SJSA1 (cell line): Measurements from ENCODE around the gene CLEC4G. TPM values are rescaled to one million over a fixed set of nuclear protein-coding genes. Genes with fewer than 3 reads are reported as not detected.

Source experiments
- DNase-seq, 2 experiments: peaks; one replicate each; pipeline ENCODE4 v3.0.0-alpha.2; 2015 to 2020; ENCODE audit warnings: low spot score in 2 of 2, low read depth in 1 of 2
- H3K27ac ChIP-seq: fragments of 250-450 bp; sonication (Bioruptor Pico); 2 replicates; pipeline ENCODE4 v1.5.1; 2020; ENCODE audit warnings: mild to moderate bottlenecking, moderate library complexity
- H3K27me3 ChIP-seq: fragments of 250-450 bp; sonication (Bioruptor Pico); replicated peaks from 2 replicates; pipeline ENCODE4 v1.5.1; 2020; ENCODE audit warnings: mild to moderate bottlenecking, moderate library complexity
- H3K36me3 ChIP-seq: fragments of 250-450 bp; sonication (Bioruptor Pico); 2 replicates; pipeline ENCODE4 v1.5.1; 2020; ENCODE audit warnings: mild to moderate bottlenecking
- H3K4me1 ChIP-seq: fragments of 250-450 bp; sonication (Bioruptor Pico); replicated peaks from 2 replicates; pipeline ENCODE4 v1.6.1; 2021; ENCODE audit warnings: mild to moderate bottlenecking
- H3K4me3 ChIP-seq: fragments of 250-450 bp; sonication (Bioruptor Pico); 2 replicates; pipeline ENCODE4 v1.5.1; 2020; ENCODE audit warnings: mild to moderate bottlenecking
- H3K9me3 ChIP-seq: fragments of 250-450 bp; sonication (Bioruptor Pico); replicated peaks from 2 replicates; pipeline ENCODE4 v1.5.1; 2020; ENCODE audit warnings: mild to moderate bottlenecking
- total RNA-seq: library from RNA; depleted of rRNA; stranded (reverse); fragments of >200 nt; shearing (Covaris generic); gene quantifications from 2 replicates; pipeline ENCODE4 v1.2.3, GENCODE V29; 2014; rRNA removed

CLEC4G gene
- total RNA-seq, 1 experiment from 2014 or later = not detected

DNA sequence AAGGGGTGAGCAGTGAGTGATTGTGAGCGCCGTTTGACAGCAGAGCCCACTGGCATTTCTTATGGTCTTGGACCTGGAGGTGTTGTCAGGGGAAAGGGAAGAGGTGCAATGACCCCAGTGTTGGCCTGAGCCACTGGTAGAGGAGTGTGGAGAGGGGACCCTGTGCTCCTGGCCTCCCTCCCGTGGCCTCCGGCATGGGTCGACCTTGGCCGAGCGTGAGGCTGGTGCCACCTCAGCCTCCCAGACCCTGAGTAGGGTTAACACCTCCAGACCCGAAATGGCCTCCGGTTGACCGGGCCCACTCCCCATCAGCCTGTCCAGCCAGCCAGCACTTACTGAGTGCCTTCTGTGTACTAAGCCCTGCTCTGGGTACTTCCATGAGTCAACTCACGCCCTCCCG lies 44.7 kb downstream of the CLEC4G start:
- H3K9me3 ChIP-seq = no peaks in the 10 kb centered on the region
- no peaks in the 10 kb centered on the region for H3K4me1 ChIP-seq
- H3K4me3 ChIP-seq = no peak overlapping the region
- no peak overlapping the region for H3K27ac ChIP-seq
- no peaks in the 10 kb centered on the region for H3K27me3 ChIP-seq
- H3K36me3 ChIP-seq = peaks cover 21% of the 10 kb centered on the region
- DNase-seq = no peak

DNA sequence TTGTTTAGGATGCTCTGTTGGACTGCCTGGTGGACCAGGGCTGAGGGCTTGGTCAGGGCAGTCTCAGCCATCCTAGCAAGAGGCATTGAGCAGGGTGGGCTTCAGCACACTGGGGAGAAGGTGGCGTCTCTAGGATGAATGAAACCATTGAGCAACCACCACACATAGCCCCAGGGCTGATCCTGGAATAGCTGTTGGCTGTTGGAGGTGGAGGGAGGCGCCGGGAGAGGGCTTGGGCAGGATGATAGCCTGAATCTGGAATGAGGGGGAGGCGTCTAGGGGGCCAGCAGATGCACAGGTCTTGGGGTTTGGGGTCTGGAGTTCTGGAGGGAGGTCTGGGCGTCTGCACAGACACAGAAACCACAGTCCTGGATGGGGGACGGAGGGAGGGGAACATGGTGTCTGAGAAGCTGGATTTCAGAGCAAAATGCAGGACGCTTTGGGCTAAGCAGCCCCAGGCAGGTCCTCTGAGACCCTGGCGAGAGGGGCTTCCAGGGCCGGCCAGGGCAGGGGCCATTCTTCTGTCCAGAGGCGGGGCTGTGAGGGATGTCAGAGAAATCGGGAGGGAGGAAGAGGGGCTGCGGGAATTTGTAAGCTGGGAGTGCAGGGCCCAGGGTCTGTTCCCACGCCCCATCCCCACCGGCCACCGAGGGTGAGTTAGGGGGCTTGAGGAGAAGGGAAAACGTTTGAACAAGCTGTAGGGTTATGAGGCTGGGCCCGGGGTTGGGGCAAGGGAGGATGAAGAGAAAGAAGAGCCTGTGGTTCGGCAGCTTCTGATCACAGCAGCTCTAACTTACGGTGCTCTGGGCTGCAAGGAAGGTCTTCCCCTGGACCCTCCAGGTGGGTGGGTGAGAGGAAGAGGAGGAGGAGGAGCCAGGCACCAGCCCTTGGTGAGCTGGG lies 46.1 kb downstream of the CLEC4G start:
- Histone ChIP-seq H3K4me3 (no peak overlapping the region), H3K27ac (no peak overlapping the region), H3K36me3 (peaks cover 27% of the 10 kb centered on the region), H3K27me3 (no peaks in the 10 kb centered on the region), H3K4me1 (peaks cover 5% of the 10 kb centered on the region; the same call in 1 of the 2 replicates), H3K9me3 (no peaks in the 10 kb centered on the region)
- no peak for DNase-seq

GRCh38 chr19:7682175-7682855 lies 49.6 kb downstream of the CLEC4G start:
- Histone ChIP-seq H3K4me3 (no peak overlapping the region), H3K27ac (no peak overlapping the region), H3K9me3 (no peaks in the 10 kb centered on the region), H3K27me3 (peaks cover 7% of the 10 kb centered on the region; the same call in 1 of the 2 replicates), H3K4me1 (peaks cover 9% of the 10 kb centered on the region), H3K36me3 (peaks cover 29% of the 10 kb centered on the region)
- no peak for DNase-seq

DNA sequence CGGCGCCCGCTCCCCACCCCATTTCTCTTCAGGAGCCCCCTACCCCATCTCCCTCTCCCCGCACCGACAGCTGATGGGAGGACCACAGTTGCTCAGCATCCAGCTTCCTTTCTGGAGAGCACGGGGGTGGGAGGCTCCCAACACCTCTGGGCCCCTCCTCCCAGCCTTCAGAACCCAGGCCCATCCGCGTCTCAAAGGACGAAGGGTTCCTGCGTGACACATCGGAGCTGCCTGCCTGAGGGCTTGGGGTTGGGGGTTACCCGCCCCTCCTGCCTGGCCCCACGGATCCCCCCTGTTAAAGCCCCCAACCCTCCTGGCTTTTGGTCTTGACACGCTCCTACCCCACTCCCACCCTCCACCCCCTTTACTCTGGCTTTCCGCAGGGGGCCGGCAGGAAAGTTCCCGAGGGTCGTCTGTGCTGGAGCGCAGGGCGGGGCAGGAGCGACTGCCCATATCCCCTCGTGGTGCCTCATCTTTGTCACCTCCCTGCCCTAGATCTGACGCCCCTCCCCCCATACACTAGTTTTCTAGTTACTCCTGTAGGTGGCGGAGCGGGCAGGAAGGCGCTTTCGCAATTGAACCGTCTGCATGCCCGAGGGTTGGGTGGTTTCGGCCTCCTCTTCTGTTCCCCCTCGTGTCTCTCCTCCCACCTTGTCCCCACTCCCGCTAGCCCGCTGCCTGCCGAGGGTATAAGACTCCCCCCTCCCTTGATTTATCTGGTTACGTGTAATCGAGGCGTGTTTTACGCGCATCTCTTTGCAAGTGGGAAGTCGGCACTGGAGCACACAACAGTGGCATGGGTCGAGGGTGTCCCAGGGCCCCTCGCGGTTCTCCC lies 50.4 kb downstream of the CLEC4G start:
- Histone ChIP-seq H3K27ac (no peak overlapping the region), H3K9me3 (no peaks in the 10 kb centered on the region), H3K36me3 (peaks cover 29% of the 10 kb centered on the region)

GRCh38 chr19:7680606-7681339 lies 51.1 kb downstream of the CLEC4G start, which contains the start of gene TRAPPC5:
Gene TRAPPC5, plus strand, starts transcription at chr19:7680833. Its CDS starts 1,421 bp downstream, at chr19:7682254.
- Histone ChIP-seq H3K27me3 (peaks cover 15% of the 10 kb centered on the region; the same call in 1 of the 2 replicates), H3K4me3 (peak within 1 kb of the TSS; percentile 95), H3K36me3 (peaks cover 29% of the 10 kb centered on the region), H3K4me1 (peaks cover 9% of the 10 kb centered on the region), H3K27ac (peak within 1 kb of the TSS; percentile 58), H3K9me3 (no peaks in the 10 kb centered on the region)
- DNase-seq = peak; percentile 62 to 77

More for the DNA sequence above, 50.4 kb downstream of the CLEC4G start:
- peak overlapping the region; percentile 95 for H3K4me3 ChIP-seq
- H3K27me3 ChIP-seq = peaks cover 13% of the 10 kb centered on the region; the same call in 1 of the 2 replicates
- H3K4me1 ChIP-seq = peaks cover 9% of the 10 kb centered on the region
- peak; percentile 18 to 64 for DNase-seq

GRCh38 chr19:7679771-7680605 lies 51.9 kb downstream of the CLEC4G start:
- Histone ChIP-seq H3K4me3 (peak overlapping the region; percentile 95), H3K36me3 (peaks cover 29% of the 10 kb centered on the region), H3K9me3 (no peaks in the 10 kb centered on the region), H3K27ac (no peak overlapping the region), H3K27me3 (peaks cover 15% of the 10 kb centered on the region; the same call in 1 of the 2 replicates), H3K4me1 (peaks cover 9% of the 10 kb centered on the region)
- no peak for DNase-seq

DNA sequence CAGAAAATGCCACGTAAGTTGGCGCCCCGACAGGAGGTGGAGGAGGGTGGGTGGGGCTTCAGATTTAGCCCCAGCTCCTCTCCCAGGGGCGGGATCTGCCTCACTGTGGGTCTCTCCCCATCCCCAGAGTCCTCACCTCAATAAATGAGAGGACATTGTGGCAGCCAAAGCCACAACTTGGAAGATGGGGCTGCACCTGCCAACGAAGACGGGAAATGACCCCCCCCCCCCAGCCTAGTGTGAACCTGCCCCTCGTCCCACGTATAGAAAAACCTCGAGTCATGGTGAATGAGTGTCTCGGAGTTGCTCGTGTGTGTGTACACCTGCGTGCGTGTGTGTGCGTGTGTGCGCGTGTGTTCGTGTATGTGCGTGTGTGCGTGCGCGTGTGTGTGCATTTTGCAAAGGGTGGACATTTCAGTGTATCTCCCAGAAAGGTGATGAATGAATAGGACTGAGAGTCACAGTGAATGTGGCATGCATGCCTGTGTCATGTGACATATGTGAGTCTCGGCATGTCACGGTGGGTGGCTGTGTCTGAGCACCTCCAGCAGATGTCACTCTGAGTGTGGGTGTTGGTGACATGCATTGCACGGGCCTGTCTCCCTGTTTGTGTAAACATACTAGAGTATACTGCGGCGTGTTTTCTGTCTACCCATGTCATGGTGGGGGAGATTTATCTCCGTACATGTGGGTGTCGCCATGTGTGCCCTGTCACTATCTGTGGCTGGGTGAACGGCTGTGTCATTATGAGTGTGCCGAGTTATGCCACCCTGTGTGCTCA lies 52.7 kb downstream of the CLEC4G start:
- peaks cover 15% of the 10 kb centered on the region; the same call in 1 of the 2 replicates for H3K27me3 ChIP-seq
- no peak for DNase-seq
- H3K9me3 ChIP-seq = no peaks in the 10 kb centered on the region
- H3K36me3 ChIP-seq = peaks cover 28% of the 10 kb centered on the region
- H3K27ac ChIP-seq = no peak overlapping the region
- H3K4me1 ChIP-seq = peaks cover 9% of the 10 kb centered on the region
- no peak overlapping the region for H3K4me3 ChIP-seq

Other genes with a start within 250 kb of the CLEC4G start
- 0.47 TPM in 1 of 2 replicates, not detected in the other for gene PEX11G, start 243.1 kb downstream of the CLEC4G start, total RNA-seq
- 31.4 and 33.7 TPM in 2 replicates for gene ZNF358, start 216.0 kb downstream of the CLEC4G start, total RNA-seq
- 2.9 and 5.5 TPM in 2 replicates for gene MCOLN1, start 209.5 kb downstream of the CLEC4G start, total RNA-seq
- 41.6 and 47.5 TPM in 2 replicates for gene PNPLA6, start 196.4 kb downstream of the CLEC4G start, total RNA-seq
- not detected in 2 replicates for gene CAMSAP3, start 136.2 kb downstream of the CLEC4G start, total RNA-seq
- 32.0 and 35.0 TPM in 2 replicates for gene XAB2, start 102.6 kb downstream of the CLEC4G start, total RNA-seq
- gene PET100, start 102.3 kb downstream of the CLEC4G start, total RNA-seq = 32.5 and 68.2 TPM in 2 replicates
- not detected in 2 replicates for gene PCP2, start 98.4 kb downstream of the CLEC4G start, total RNA-seq
- 0.13 TPM in 1 of 2 replicates, not detected in the other for gene STXBP2, start 95.0 kb downstream of the CLEC4G start, total RNA-seq
- not detected in 2 replicates for gene RETN, start 63.1 kb downstream of the CLEC4G start, total RNA-seq
- gene MCEMP1, start 55.0 kb downstream of the CLEC4G start, total RNA-seq = not detected in 2 replicates
- 129 and 131 TPM in 2 replicates for gene TRAPPC5, start 51.3 kb downstream of the CLEC4G start, total RNA-seq
- gene FCER2, start 30.0 kb downstream of the CLEC4G start, total RNA-seq = not detected in 2 replicates
- gene CD209, start 15.4 kb upstream of the CLEC4G start, total RNA-seq = not detected in 2 replicates
- not detected in 2 replicates for gene CLEC4M, start 31.1 kb upstream of the CLEC4G start, total RNA-seq
- 15.6 and 16.3 TPM in 2 replicates for gene EVI5L, start 98.1 kb upstream of the CLEC4G start, total RNA-seq
- not detected in 2 replicates for gene PRR36, start 142.3 kb upstream of the CLEC4G start, total RNA-seq
- gene LRRC8E, start 156.4 kb upstream of the CLEC4G start, total RNA-seq = 1.9 and 2.1 TPM in 2 replicates
- 3.2 and 9.7 TPM in 2 replicates for gene MAP2K7, start 171.8 kb upstream of the CLEC4G start, total RNA-seq
- not detected in 2 replicates for gene TGFBR3L, start 182.7 kb upstream of the CLEC4G start, total RNA-seq
- gene SNAPC2, start 188.2 kb upstream of the CLEC4G start, total RNA-seq = 26.6 and 27.8 TPM in 2 replicates
- not detected in 2 replicates for gene CTXN1, start 194.0 kb upstream of the CLEC4G start, total RNA-seq
- gene TIMM44, start 211.6 kb upstream of the CLEC4G start, total RNA-seq = 49.6 and 65.3 TPM in 2 replicates